HEK293 (cell line): Measurements from ENCODE around the gene DDN.

Source experiments
- CTCF ChIA-PET: fragments of 350-600 bp; formaldehyde crosslinking; extraction: SDS; loops from one replicate; lab custom pipeline; 2021; ENCODE audit warnings: antibody characterized with exemption; lab: Yijun Ruan, JAX
- POLR2A ChIA-PET: fragments of 300-600 bp; formaldehyde crosslinking; extraction: SDS; loops from one replicate; lab custom pipeline; 2020; ENCODE audit warnings: antibody characterized with exemption, inconsistent platforms; lab: Yijun Ruan, JAX
- H3K27ac ChIP-seq: fragments of 200-500 bp; sonication (Bioruptor generic); 2 replicates; pipeline ENCODE4 v1.5.1; 2014; ENCODE audit warnings: low read depth, low read length, control low read depth, inconsistent platforms; ENCODE audit errors: extremely low read depth
- H3K36me3 ChIP-seq, 2 experiments: fragments of 200-500 bp in 1 of 2; sonication (Bioruptor generic) in 1 of 2; 1 replicate in 1 of 2; 2 replicates in 1 of 2; pipeline ENCODE4 v1.5.1; 2014 to 2017; ENCODE audit warnings: inconsistent platforms in 2 of 2, low read length in 2 of 2; ENCODE audit not compliant: control insufficient read depth in 2 of 2, insufficient read depth in 1 of 2
- H3K4me1 ChIP-seq: fragments of 200-500 bp; sonication (Bioruptor generic); 2 replicates; pipeline ENCODE4 v1.5.1; 2014; ENCODE audit warnings: mild to moderate bottlenecking, low read length, inconsistent platforms; ENCODE audit not compliant: control insufficient read depth, insufficient read depth
- H3K4me3 ChIP-seq: 2 replicates; pipeline ENCODE4 v1.5.1; 2011; ENCODE audit warnings: low read depth, mild to moderate bottlenecking, control low read depth, low read length, moderate library complexity
- H3K9me3 ChIP-seq: fragments of 200-500 bp; sonication (Bioruptor generic); 2 replicates; pipeline ENCODE4 v1.5.1; 2014; ENCODE audit warnings: low read depth, low read length, inconsistent platforms; ENCODE audit not compliant: control insufficient read depth, insufficient read depth
- GLIS1 ChIP-seq: fragments of 450-650 bp; formaldehyde crosslinking; IDR thresholded peaks from 2 replicates; pipeline ENCODE4 v1.5.1; 2016; ENCODE audit warnings: missing biosample characterization, missing genetic modification characterization
- HOXA7 ChIP-seq: sonication (generic); formaldehyde crosslinking; IDR thresholded peaks from 2 replicates; pipeline ENCODE4 v1.8.1; 2022; ENCODE audit warnings: missing genetic modification reagents, borderline replicate concordance
- PRDM4 ChIP-seq: fragments of 450-650 bp; formaldehyde crosslinking; IDR thresholded peaks from 2 replicates; pipeline ENCODE4 v1.5.1; 2017; ENCODE audit warnings: missing biosample characterization, missing genetic modification characterization
- YY2 ChIP-seq: fragments of 450-650 bp; formaldehyde crosslinking; IDR thresholded peaks from 2 replicates; pipeline ENCODE4 v1.5.1; 2016; ENCODE audit warnings: missing biosample characterization, missing genetic modification characterization
- ZBTB20 ChIP-seq: fragments of 450-650 bp; formaldehyde crosslinking; IDR thresholded peaks from 2 replicates; pipeline ENCODE4 v1.5.1; 2016; ENCODE audit warnings: missing biosample characterization, missing genetic modification characterization
- ZBTB21 ChIP-seq: fragments of 450-650 bp; formaldehyde crosslinking; IDR thresholded peaks from 2 replicates; pipeline ENCODE4 v1.5.1; 2017; ENCODE audit warnings: missing biosample characterization, missing genetic modification characterization
- ZBTB44 ChIP-seq: fragments of 450-650 bp; IDR thresholded peaks from 2 replicates; pipeline ENCODE4 v1.5.1; 2018; ENCODE audit warnings: missing biosample characterization, mild to moderate bottlenecking, missing genetic modification characterization
- ZEB2 ChIP-seq: fragments of 450-650 bp; formaldehyde crosslinking; IDR thresholded peaks from 2 replicates; pipeline ENCODE4 v1.5.1; 2016; ENCODE audit warnings: missing biosample characterization, missing genetic modification characterization
- ZFHX2 ChIP-seq: fragments of 450-650 bp; formaldehyde crosslinking; conservative IDR thresholded peaks from 2 replicates; pipeline ENCODE4 v1.5.1; 2016; ENCODE audit warnings: missing biosample characterization, missing genetic modification characterization
- ZNF184 ChIP-seq: fragments of 450-650 bp; IDR thresholded peaks from 2 replicates; pipeline ENCODE4 v1.5.1; 2018; ENCODE audit warnings: missing biosample characterization, mild to moderate bottlenecking, missing genetic modification characterization
- ZNF221 ChIP-seq: fragments of 450-650 bp; formaldehyde crosslinking; IDR thresholded peaks from 2 replicates; pipeline ENCODE4 v1.5.1; 2017; ENCODE audit warnings: missing biosample characterization, missing genetic modification characterization, borderline replicate concordance
- ZNF266 ChIP-seq: fragments of 450-650 bp; formaldehyde crosslinking; IDR thresholded peaks from 2 replicates; pipeline ENCODE4 v1.5.1; 2016; ENCODE audit warnings: missing biosample characterization, missing genetic modification characterization, low read depth
- ZNF292 ChIP-seq: fragments of 450-650 bp; formaldehyde crosslinking; IDR thresholded peaks from 2 replicates; pipeline ENCODE4 v1.5.1; 2016; ENCODE audit warnings: low read depth, missing biosample characterization, missing genetic modification characterization, borderline replicate concordance
- ZNF324 ChIP-seq: fragments of 450-650 bp; formaldehyde crosslinking; IDR thresholded peaks from 2 replicates; pipeline ENCODE4 v1.5.1; 2016; ENCODE audit warnings: missing biosample characterization, missing genetic modification characterization
- ZNF645 ChIP-seq: fragments of 450-650 bp; formaldehyde crosslinking; IDR thresholded peaks from 2 replicates; pipeline ENCODE4; 2016; ENCODE audit warnings: missing biosample characterization, missing genetic modification characterization
- ZNF707 ChIP-seq: fragments of 450-650 bp; formaldehyde crosslinking; IDR thresholded peaks from 2 replicates; pipeline ENCODE4 v1.5.1; 2016; ENCODE audit warnings: missing biosample characterization, missing genetic modification characterization
- ZNF777 ChIP-seq: fragments of 450-650 bp; formaldehyde crosslinking; IDR thresholded peaks from 2 replicates; pipeline ENCODE4 v1.5.1; 2017; ENCODE audit warnings: missing biosample characterization, missing genetic modification characterization, borderline replicate concordance

Gene DDN

GRCh38 chr12:49048953-49049352, 49.8 kb upstream of the DDN start:
- Histone ChIP-seq H3K9me3 (no peaks in the 10 kb centered on the region), H3K4me1 (no peaks in the 10 kb centered on the region), H3K4me3 (no peak overlapping the region), H3K27ac (no peak overlapping the region), H3K36me3 (peaks cover 52 to 99% of the 10 kb centered on the region in 2 experiments)
- no peak for TF ChIP-seq ZNF184 (tag by site-specific recombination)
- TF ChIP-seq ZBTB21 (tag by site-specific recombination), result no peak
- TF ChIP-seq ZNF266 (tag by site-specific recombination), result no peak
- no peak for TF ChIP-seq ZNF777 (tag by site-specific recombination)
- TF ChIP-seq ZNF292 (tag by site-specific recombination), result no peak
- no peak for TF ChIP-seq ZNF707 (tag by site-specific recombination)
- no peak for TF ChIP-seq ZEB2 (tag by site-specific recombination)
- TF ChIP-seq ZNF324 (tag by site-specific recombination), result no peak
- no peak for TF ChIP-seq HOXA7 (CRISPR knock-in tag)
- TF ChIP-seq ZFHX2 (tag by site-specific recombination), result no peak
- TF ChIP-seq ZBTB44, result no peak
- no peak for TF ChIP-seq ZBTB20 (tag by site-specific recombination)
- ChIA-PET POLR2A (interaction anchor here (2.1 to 2.9 kb wide), 2 partner anchors 9 to 12 kb away, joined by 7 to 8 read pairs; no protein-coding TSS in a partner anchor), CTCF (interaction anchor here (1.5 kb wide), 1 partner anchor 39 kb away, joined by 3 read pairs; no protein-coding TSS in a partner anchor)

DNA sequence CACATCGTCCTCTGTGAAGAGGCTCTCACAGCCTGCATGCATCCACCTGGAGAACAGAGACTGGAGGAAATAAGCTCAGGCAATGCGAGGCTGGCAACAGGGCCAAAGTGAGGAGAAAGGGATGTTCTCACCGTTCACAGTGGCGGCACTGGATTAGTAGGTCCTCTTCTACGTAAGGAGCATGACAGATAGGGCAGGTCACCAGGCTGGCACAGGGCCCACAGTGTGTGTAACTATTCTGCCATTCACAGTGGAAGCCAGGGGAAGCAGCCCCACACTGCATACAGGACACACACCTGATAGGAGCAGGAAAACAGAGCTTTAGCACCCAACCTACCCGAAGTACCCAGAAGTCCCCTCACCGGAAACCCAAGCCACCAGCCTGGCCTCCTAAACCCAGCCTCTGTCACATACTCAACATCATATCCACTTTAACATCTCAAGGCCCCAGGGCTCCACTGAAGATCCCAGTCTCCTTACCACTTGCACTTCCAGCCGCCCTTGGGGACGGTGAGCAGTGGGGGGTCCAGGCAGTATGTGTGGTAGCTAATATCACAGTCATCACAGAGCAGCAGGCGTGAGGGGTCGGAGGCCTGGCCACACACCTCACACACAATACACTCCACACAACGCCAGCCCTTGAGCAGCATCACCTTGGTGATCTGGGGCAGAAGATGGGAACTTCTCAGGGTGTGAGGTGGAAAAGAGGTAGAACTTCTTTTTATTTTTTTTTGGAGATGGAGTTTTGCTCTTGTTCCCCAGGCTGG, 47.1 kb upstream of the DDN start:
- POLR2A ChIA-PET, result interaction anchor here (0.5 to 1.0 kb wide), 5 partner anchors 12 to 863 kb away, joined by 3 to 8 read pairs (median 3); no protein-coding TSS in a partner anchor
- Histone ChIP-seq H3K9me3 (no peaks in the 10 kb centered on the region), H3K27ac (no peak overlapping the region), H3K36me3 (peaks cover 39 to 99% of the 10 kb centered on the region in 2 experiments), H3K4me1 (no peaks in the 10 kb centered on the region), H3K4me3 (no peak overlapping the region)
- TF ChIP-seq GLIS1 (tag by site-specific recombination) (0 out of 2 replicates have a peak, but pooled peaks have one; percentile 14), ZNF184 (tag by site-specific recombination) (no peak)
- CTCF ChIA-PET, result interaction anchor here (0.6 to 1.3 kb wide), 9 partner anchors 9 to 459 kb away, joined by 3 to 5 read pairs (median 3); no protein-coding TSS in a partner anchor

DNA sequence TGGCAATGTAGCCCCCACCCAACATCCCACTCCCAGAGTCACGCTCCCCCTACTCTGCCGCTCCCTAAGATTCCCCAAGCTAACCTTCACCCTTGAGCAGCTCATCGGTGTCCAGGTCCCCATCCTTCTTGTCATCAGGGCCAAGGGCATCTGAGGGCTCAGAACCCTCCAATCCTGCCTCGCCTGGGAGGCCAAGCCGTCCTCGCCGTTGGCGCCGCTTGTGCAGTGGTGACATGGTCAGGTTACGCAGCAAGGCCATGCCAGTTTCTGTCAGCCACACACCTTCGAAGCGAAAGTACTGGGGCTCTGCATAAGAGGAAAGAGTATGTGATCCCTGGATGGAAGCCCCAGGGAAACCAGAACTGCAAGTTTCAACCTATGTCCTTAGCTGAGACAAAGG, 45.5 kb upstream of the DDN start:
- TF ChIP-seq YY2 (tag by site-specific recombination) (no peak), ZNF221 (tag by site-specific recombination) (no peak), PRDM4 (tag by site-specific recombination) (no peak), ZNF645 (no peak)
- H3K4me1 ChIP-seq, result no peaks in the 10 kb centered on the region
- peaks cover 29 to 99% of the 10 kb centered on the region in 2 experiments for H3K36me3 ChIP-seq
- no peak overlapping the region for H3K27ac ChIP-seq
- H3K9me3 ChIP-seq, result no peaks in the 10 kb centered on the region
- ChIA-PET CTCF (interaction anchor here (0.6 to 2.7 kb wide), 17 partner anchors 10 to 256 kb away, joined by 3 to 18 read pairs (median 5); no protein-coding TSS in a partner anchor), POLR2A (interaction anchor here (0.6 to 0.9 kb wide), 2 partner anchors 8 to 15 kb away, joined by 7 to 8 read pairs; no protein-coding TSS in a partner anchor)
- H3K4me3 ChIP-seq, result no peak overlapping the region
